Epithelial cell of prostate (primary cell): Measurements from ENCODE around the gene BAIAP2.
A peak's percentile ranks its signal among the peaks of the same experiment; 100 is the strongest.
"Not testable (repeated sequence)": the region's sequence is repeated elsewhere in the genome, so short reads cannot be mapped to it uniquely, and the experiment has no call there.

Source experiments
- DNase-seq: peaks from one replicate; pipeline ENCODE4 v3.0.0-alpha.2; 2011; ENCODE audit warnings: low read depth, low spot score
- H3K27ac ChIP-seq: fragments of 450-650 bp; 2 replicates; pipeline ENCODE4 v1.5.1; 2017; ENCODE audit warnings: mild to moderate bottlenecking

Gene BAIAP2

GRCh38 chr17:81064678-81065475 is 29.9 kb downstream of the BAIAP2 start:
- peak overlapping the region; percentile 77 for H3K27ac ChIP-seq
- peak; percentile 34 for DNase-seq

- DNase-seq: no peak
- peak overlapping the region; percentile 77 for H3K27ac ChIP-seq
Observed at GRCh38 chr17:81065500-81065899, 30.5 kb downstream of the BAIAP2 start.

- peak overlapping the region; percentile 77 for H3K27ac ChIP-seq
- peak; percentile 63 for DNase-seq
Observed at GRCh38 chr17:81066072-81066471, 31.1 kb downstream of the BAIAP2 start.

GRCh38 chr17:81066771-81067315 is 31.9 kb downstream of the BAIAP2 start:
- no peak for DNase-seq
- H3K27ac ChIP-seq: peak overlapping the region; percentile 77

- DNase-seq: no peak
- H3K27ac ChIP-seq: no peak overlapping the region
Observed at GRCh38 chr17:81067391-81067811, 32.5 kb downstream of the BAIAP2 start.

DNA sequence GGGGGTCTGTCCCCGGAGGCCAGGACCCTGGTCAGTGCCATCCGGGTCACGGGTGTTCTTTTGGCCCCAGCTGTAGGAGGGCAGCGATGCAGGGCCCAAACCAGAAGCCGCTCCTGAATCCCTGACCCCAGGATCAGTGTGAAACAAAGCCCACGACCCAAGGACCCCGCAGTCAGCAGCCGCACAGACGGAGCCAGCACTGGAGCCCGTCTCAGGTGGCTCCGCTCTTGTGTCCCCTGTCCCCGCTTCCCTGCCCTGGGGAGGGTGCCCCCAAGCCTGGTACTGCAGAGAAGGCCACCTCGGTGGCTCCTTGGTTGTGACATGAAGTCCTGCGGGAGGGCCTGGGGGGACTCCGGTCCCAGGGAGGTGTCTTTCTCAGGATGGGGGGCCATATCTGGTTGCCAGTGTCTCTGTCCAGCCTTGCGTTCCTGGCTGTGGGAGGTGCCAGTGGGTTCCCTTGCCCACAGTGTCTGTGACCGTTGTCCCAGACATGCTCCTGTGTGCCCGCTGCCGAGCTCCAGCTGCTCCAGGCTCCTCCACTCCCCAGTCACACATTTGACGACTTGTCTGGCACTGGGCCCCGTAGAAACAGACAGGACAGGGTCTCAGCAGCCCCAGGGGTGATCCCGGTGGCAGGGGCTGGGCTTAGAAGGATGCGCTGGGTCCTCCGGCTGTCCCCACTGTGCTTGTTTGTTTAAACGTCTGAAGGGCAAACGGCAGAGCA is 33.6 kb downstream of the BAIAP2 start:
- H3K27ac ChIP-seq: no peak overlapping the region
- DNase-seq: no peak

DNA sequence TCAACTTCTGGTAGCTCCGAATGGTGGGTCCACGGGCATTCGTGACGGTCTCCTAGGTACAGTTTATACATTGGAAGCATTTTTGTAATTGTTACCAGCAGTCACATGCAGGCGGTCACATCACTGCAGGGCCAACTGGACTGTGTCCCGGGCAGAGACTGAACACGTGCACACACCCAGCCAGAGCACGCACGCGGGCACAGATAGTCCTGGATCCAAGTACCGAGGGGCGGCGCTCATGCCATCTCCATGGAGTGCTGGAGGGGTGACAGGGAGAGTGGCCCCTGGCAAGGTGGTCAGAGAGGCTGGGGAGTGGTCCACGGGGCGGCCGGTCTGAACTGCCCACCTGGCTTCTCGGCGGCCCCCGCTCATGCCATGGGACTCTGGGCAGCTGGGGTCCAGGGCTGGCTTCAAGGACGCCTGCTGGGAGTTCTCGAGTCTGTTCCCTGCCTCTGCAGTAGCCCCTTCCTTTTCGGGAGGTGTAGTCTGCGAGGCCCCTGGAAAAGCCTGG is 34.2 kb downstream of the BAIAP2 start:
- DNase-seq: no peak
- H3K27ac ChIP-seq: no peak overlapping the region

DNA sequence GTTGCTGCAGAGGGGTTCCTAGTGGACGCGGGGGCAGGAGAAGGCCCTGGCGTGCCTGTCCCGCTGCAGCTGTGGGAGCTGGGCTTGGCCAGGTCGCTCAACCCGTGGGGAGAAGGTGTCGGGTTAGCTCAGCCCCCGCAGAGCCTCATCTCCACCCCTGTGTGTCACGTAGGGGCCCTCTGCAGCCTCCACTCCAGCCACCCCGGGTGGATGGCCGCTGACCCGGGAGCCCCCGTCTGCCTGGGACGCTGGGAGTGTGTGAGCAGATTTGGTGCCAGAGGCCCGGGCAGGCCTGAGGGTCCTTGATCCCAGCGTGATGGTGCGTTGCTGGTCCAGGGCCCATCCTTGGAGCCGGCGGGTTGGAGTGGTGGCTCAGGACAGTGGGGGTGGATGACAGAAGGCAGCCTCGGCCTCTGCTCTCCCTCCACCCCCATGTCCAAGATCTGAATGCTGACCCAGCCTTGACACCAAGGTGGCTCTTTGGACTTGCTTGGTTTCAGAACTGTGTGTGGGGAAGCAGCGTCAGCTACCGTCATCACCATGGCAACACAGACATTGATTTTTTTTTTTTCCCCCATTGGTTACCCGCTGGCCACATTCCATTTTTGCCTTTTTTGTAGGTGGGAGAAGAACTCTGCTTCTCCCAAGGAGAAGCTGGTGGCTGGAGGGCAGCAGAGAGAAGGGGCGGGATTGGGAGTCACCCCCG is 35.7 kb downstream of the BAIAP2 start:
- DNase-seq: no peak
- H3K27ac ChIP-seq: no peak overlapping the region

DNA sequence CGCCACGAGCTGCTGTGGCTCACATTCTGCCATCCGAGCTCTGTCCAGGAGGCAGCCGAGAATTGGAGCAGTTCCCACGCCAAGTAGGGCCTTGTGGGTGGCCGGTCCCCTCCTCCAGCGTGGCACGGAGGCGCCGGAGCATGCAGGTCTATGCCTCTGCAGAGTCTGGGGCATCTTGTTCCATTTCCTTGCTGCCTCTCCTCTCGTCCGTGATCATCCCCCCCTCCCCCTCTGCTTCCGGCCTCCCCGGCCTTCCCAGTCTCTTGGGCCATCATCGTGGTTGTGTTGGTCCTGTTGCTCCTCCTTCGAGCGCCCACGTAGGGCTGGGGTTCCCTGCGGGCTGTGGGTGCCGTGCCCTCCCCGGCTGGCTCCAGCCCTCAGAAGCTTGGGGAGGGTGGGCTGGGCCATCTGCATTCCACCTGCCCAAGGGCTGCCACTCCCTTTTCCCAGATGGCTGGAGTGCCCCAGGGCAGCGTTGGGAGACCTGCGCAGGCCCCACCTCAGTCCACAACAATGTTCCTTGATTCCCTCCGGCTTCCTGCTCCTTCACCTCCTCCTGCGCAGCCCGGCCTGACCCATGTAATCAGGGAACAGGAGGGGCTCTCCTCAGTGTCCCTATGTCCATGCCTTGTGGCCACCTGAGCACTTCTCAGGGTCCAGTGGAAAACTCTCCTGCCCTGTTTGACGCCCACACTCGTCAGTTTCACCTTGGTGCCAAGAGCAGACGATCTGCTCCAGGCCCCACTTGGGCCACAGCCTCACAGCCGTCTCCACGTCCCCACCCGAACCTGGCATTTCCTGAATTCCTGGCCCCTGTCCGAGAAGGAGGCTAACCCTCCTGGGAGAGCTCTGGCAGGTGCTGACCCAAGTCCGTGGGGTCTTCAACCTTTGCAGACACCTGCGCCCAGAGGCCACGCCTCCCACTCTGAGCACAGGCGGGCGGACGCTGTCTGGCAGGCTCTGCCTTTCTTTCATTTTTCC is 37.1 kb downstream of the BAIAP2 start:
- no peak for DNase-seq
- peak overlapping the region; percentile 17 for H3K27ac ChIP-seq

DNA sequence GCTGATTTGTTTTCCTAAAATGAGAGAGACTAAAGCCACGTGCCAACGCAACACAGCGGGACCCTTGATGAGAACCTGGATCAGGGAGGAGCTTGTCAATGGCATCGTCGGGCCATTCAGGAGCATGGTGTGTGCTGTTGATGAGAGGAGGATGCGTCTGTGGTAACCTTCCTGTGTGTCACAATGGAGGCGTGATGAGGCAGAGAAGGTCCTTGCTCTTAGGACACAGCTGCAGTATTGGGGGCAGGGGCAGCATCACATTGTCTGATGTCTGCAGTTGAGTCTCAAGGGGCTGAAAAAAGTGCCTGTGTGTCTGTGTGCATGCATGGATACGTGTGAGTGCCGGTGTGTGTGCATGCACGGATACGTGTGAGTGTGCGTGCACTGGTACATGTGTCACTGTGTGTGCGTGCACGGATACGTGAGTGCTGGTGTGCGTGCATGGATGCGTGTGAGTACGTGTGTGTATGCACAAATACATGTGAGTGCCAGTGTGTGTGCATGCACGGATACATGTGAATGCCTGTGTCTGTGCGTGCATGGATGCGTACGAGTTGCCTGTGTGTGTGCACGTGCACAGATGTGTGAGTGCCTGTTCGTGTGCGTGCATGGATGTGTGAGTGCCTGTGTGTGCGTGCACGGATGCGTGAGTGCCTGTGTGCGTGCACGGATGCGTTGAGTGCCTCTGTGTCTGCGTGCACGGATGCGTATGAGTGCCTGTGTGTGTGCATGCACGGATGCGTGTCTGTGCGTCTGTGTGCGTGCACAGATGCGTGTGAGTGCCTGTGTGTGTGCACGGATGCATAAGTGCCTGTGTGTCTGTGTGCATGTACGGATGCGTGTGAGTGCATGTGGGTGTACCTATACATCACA is 39.3 kb downstream of the BAIAP2 start:
- no peak for DNase-seq
- no peak overlapping the region for H3K27ac ChIP-seq

DNA sequence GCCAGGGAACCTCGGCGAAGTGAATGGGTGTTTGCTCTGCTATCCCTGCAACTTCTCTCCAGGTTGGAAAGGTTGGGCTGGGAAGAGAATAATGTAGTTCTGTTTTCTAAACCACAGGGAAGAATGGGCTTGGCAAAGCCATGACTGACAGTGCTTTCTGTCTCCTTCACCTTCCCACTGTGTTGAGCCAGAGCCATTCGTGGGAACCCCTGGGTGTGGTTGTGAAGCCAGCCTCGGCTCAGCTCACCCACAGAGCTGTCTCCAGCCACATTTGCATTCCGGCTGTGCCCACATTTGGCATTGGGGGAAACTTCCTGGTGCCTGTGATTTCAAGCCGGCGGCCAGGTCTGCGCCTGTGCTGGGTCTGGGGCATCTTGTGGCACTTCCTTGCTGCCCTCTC is 39.9 kb downstream of the BAIAP2 start:
- DNase-seq: no peak
- no peak overlapping the region for H3K27ac ChIP-seq

DNA sequence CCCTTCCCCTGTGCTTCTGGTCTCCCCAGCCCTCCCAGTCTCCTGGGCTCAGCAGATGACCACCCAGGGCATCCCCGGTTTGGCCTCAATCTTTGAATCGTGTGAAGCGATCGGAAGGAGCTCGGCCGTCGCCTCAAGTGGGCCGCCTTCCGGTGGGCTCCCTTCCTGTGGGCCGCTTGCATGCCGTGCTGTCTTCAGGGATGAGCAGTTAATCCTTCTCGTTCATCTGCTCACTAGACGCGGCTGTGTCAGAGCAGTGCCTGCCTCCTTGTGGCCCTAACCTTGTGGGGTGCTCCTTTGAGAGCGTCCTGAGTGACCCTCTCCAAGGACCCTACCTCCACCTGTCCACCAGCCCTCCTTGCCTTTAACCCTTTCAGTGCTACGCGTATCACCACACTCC is 40.4 kb downstream of the BAIAP2 start:
- no peak for DNase-seq
- H3K27ac ChIP-seq: no peak overlapping the region

DNA sequence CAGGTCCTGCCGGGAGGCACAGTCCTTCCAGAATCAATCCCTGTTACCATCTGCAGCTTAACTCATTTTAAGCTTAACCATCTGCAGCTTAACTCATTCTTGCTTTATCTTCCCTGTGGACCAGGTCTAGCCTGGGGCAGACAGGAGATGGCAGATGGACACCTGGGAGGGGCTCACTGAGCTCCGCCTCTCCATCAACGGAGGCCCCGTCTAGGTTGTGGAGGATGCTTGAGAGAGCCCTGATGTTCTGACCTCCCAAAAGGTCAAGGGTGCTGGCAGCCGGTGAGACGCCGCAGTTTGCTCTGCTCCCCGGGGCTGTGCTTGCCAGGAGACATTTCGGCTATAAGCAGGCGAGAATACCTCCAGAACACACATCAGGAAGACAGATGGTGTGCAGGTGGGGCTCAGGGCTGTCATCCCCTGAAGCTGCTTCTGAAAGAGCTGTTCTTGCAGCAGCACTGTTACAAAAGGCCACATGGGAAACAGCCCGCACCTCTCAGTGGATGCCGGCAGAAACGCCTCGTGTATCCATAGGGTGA is 41.3 kb downstream of the BAIAP2 start:
- H3K27ac ChIP-seq: no peak overlapping the region
- DNase-seq: no peak

DNA sequence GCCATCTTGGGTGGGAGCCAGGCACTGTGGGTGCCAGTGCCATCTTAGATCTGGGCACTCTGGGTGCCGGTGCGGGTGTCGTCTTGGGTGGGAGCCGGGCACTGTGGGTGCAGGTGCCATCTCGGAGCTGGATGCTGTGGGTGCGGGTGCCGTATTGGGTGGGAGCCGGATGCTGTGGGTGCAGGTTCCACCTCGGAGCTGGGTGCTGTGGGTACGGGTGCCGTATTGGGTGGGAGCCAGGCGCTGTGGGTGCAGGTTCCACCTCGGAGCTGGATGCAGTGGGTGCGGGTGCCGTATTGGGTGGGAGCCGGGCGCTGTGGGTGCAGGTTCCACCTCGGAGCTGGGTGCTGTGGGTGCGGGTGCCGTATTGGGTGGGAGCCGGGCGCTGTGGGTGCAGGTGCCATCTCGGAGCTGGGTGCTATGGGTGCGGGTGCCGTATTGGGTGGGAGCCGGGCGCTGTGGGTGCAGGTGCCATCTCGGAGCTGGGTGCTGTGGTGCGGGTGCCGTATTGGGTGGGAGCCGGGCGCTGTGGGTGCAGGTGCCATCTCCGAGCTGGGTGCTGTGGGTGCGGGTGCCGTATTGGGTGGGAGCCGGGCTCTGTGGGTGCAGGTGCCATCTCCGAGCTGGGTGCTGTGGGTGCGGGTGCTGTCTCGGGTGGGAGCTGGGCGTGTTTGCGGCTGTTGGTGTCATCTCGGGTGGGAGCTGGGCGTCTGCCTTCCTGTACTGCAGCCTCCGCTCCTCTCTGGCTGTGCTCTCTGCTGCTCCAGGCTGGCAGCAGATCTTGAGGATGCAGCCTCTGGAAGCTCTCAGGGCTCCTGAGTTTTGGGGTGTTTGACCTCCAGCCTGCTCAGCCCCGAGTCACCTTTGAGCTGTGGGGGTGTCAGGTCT is 43.3 kb downstream of the BAIAP2 start:
- not testable (repeated sequence) for DNase-seq

DNA sequence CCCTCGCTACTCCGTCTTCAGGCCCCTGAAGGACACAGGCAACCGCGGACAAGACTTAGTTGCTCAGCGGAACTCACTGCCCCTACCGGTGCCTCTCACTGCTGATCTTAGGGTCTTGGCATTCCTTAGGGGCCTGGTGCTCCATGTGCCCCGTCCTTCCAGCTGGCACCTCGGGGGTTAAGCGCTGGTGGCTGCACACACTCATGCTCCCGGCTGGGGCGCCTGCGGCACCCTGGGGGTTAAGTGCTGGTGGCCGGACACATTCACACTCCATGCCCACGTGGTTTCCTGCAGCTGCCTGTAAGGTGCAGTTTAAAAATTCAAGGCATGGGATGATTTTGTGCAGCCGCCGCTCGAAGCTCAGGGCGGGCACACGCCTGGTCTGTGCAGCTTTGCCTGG is 45.1 kb downstream of the BAIAP2 start:
- H3K27ac ChIP-seq: no peak overlapping the region
- DNase-seq: no peak

More for the DNA sequence above, 43.3 kb downstream of the BAIAP2 start:
- H3K27ac ChIP-seq: not testable (repeated sequence)

GRCh38 chr17:81081222-81082176 is 46.5 kb downstream of the BAIAP2 start:
- H3K27ac ChIP-seq: peak overlapping the region; percentile 72
- no peak for DNase-seq
